Spinal cord (tissue), 10 donors: ENCODE data around the gene NOL3. TPM values are rescaled to one million over a fixed set of nuclear protein-coding genes. Genes with fewer than 3 reads are reported as not detected.

Experiments used
- DNase-seq, 6 donors: peaks; one replicate each; pipeline versions ENCODE4 v3.0.0 to v3.0.0-alpha.2; 2013 to 2015; ENCODE audit warnings: low spot score in 6 of 6, low read depth in 4 of 6
- H3K27ac ChIP-seq: one replicate; pipeline ENCODE4 v1.5.1; 2013; ENCODE audit warnings: low read depth, low read length, control low read depth
- H3K27me3 ChIP-seq: one replicate; pipeline ENCODE4 v1.6.1; 2013; ENCODE audit warnings: low read length; ENCODE audit not compliant: control insufficient read depth, insufficient read depth
- H3K36me3 ChIP-seq: one replicate; pipeline ENCODE4 v1.6.1; 2013; ENCODE audit warnings: low read length; ENCODE audit not compliant: control insufficient read depth, insufficient read depth
- H3K4me1 ChIP-seq: one replicate; pipeline ENCODE4 v1.6.1; 2013; ENCODE audit warnings: low read length; ENCODE audit not compliant: control insufficient read depth, insufficient read depth
- H3K4me3 ChIP-seq: one replicate; pipeline ENCODE4 v1.5.1; 2013; ENCODE audit warnings: low read depth, low read length, control low read depth
- H3K9me3 ChIP-seq: one replicate; pipeline ENCODE4 v1.6.1; 2013; ENCODE audit warnings: low read length; ENCODE audit not compliant: control insufficient read depth, insufficient read depth
- WGBS: methylation state at CpG from one replicate; pipeline ENCODE4 v1.1.5; 2013; ENCODE audit warnings: missing lambda C conversion rate; ENCODE audit not compliant: insufficient coverage; 5-methylcytosine and 5-hydroxymethylcytosine counted together
- polyA plus RNA-seq, 2 donors: library from polyadenylated mRNA; unstranded; fragments of 120-200 nt; gene quantifications; one replicate each; pipeline ENCODE4 v1.2.1, GENCODE V29; 2013; ENCODE audit not compliant: insufficient read length in 2 of 2
- total RNA-seq, 2 donors: library from RNA; depleted of rRNA in 1 of 2; stranded (reverse); fragments of 120-200 nt in 1 of 2; fragments of >200 nt in 1 of 2; gene quantifications; one replicate each; pipeline versions ENCODE4 v1.2.3 to v1.2.4, GENCODE V29; 2013 to 2014
- donor health status: healthy.

The NOL3 gene
- total and polyA plus RNA-seq, 4 donors = 14.0 to 25.4 (median 19.1) TPM

DNA sequence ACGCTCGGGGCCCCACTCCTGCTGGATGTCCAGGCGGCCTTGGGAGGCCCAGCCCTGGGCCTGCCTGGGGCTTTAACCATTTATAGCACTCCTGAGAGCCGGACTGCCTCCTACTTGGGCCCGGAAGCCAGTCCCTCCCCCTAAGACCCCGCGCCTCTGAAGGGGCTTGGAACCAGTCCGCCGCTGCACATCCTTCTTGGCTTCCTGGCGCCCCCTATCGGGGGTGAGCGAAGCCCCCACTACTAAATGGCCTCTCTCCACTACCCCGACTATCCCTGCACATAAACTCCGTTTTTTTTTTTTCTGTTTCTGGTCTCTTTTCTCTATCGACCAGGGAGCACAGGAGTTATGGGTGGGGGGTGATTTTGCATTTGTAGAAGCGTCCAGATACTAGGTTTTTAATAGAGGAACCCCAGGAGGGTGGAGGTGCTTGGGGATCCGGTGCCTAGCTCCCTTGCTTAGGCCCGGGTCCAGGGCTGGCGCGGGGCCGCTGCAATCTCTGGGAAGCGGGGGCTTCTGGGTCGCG is 633 bp upstream of the NOL3 start:
- H3K4me3 ChIP-seq = peak overlapping the region; percentile 40
- DNase-seq = peak in 2 of 6 donors; percentile 46 to 62
- peaks cover 48% of the 10 kb centered on the region for H3K4me1 ChIP-seq
- peaks cover 75% of the 10 kb centered on the region for H3K27me3 ChIP-seq
- peaks cover 18% of the 10 kb centered on the region for H3K36me3 ChIP-seq
- 8% methylated on average over 19 of the region's 24 CpGs for WGBS
- H3K27ac ChIP-seq = peak overlapping the region; percentile 33
- no peaks in the 10 kb centered on the region for H3K9me3 ChIP-seq

DNA sequence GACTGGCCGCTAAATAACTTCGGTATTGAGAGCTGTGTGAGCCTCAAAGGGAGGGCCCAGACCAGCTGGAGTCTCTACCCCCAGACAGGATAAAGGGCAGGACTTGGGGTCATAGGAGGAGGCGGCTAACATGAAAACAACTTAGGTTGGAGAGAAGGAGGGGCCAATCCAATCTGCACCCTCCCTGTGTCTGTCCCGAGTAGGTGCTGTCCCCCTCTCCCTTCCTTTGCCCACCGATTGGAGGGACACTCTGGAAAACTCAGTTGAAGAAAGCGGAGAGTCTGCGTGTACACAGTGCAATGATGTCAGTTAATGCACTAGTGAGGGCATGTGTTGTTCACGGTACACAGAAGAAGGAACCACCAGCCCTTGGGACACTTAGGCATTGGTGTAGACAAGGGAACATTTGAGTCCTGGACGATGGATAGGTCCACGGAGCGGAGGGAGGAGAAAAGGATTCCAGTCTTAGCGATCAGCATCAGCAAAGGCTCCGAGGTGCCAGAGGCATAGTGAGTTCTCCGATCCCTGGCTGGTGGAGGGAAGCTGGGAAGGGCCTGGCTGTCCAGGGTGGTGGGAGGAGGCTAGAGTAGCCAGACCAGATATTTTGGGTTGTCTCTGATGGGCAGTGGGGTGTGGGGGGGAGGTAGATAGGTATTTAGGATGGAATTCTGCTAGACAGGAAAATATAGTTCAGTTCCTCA is 761 bp downstream of the NOL3 start:
- WGBS = 33% methylated on average over 11 of the region's 14 CpGs

DNA sequence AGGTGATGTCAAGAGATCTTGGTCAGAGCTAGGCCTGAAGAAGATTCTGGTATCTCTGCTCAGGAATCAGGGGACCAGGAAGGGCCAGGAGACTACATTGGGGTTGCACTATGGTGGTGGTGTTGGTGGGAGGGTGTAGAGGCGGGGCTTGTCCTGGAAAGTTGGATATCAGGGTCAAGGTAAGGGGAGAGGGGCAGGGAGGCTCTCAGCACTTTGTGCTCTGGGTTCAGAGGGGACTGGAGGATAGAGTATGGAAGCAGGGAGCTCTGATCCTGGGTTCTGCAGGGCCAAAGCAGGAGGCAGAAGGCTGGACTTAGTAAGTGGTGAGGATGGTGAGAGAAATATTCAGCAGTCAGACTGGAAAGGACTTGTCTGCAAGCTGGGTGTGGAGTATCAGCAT is 3.0 kb downstream of the NOL3 start:
- no peaks in the 10 kb centered on the region for H3K9me3 ChIP-seq
- H3K4me3 ChIP-seq = no peak overlapping the region
- H3K36me3 ChIP-seq = peaks cover 19% of the 10 kb centered on the region
- no peak for DNase-seq
- no peak overlapping the region for H3K27ac ChIP-seq
- 56% methylated on average over 1 of the region's 1 CpG for WGBS
- peaks cover 70% of the 10 kb centered on the region for H3K4me1 ChIP-seq
- H3K27me3 ChIP-seq = peaks cover 47% of the 10 kb centered on the region

More for the DNA sequence above, 761 bp downstream of the NOL3 start:
- peaks cover 69% of the 10 kb centered on the region for H3K27me3 ChIP-seq
- peak overlapping the region; percentile 40 for H3K4me3 ChIP-seq
- DNase-seq = no peak
- H3K36me3 ChIP-seq = peaks cover 20% of the 10 kb centered on the region
- H3K4me1 ChIP-seq = peaks cover 51% of the 10 kb centered on the region
- no peaks in the 10 kb centered on the region for H3K9me3 ChIP-seq
- peak overlapping the region; percentile 57 for H3K27ac ChIP-seq

DNA sequence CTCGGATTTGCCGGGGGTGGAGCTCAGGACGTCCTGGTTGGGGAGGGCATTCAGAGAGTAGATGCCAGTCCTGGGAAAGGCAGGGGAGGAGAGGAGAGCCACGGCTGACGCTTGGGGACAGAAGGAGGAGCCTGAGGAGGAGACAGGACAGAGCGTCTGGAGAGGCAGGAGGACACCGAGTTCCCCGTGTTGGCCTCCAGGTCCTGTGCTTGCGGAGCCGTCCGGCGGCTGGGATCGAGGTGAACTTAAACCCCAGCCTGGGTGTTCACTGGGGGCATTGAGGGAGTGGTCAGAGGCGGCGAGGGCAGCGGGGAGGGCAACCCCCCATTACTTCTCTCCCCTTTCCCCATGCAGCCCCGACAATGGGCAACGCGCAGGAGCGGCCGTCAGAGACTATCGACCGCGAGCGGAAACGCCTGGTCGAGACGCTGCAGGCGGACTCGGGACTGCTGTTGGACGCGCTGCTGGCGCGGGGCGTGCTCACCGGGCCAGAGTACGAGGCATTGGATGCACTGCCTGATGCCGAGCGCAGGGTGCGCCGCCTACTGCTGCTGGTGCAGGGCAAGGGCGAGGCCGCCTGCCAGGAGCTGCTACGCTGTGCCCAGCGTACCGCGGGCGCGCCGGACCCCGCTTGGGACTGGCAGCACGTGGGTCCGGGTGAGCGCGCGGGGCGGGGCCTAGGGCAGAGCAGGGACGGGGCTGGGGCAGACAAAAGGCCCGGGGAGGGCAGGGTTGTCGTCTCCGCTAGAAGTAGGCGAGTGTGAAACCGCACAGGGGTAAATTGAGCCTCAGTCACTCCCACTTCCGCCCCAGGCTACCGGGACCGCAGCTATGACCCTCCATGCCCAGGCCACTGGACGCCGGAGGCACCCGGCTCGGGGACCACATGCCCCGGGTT is 3.7 kb downstream of the NOL3 start:
- Histone ChIP-seq H3K27ac (peak overlapping the region; percentile 25), H3K9me3 (no peaks in the 10 kb centered on the region), H3K4me3 (peak overlapping the region; percentile 37), H3K36me3 (peaks cover 21% of the 10 kb centered on the region), H3K4me1 (peaks cover 74% of the 10 kb centered on the region), H3K27me3 (peaks cover 40% of the 10 kb centered on the region)
- DNase-seq = peak in 3 of 6 donors; percentile 61 to 91 (median 83)
- under 1% methylated on average over 71 of the region's 71 CpGs for WGBS

DNA sequence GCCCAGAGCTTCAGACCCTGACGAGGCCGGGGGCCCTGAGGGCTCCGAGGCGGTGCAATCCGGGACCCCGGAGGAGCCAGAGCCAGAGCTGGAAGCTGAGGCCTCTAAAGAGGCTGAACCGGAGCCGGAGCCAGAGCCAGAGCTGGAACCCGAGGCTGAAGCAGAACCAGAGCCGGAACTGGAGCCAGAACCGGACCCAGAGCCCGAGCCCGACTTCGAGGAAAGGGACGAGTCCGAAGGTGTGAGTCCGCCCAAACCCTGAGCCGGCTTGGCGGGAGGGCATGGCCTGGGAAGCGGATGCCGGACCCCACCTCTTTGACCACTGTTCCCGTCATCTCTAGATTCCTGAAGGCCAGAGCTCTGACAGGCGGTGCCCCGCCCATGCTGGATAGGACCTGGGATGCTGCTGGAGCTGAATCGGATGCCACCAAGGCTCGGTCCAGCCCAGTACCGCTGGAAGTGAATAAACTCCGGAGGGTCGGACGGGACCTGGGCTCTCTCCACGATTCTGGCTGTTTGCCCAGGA is 4.4 kb downstream of the NOL3 start:
- 23% methylated on average over 31 of the region's 31 CpGs for WGBS
- Histone ChIP-seq H3K9me3 (no peaks in the 10 kb centered on the region), H3K36me3 (peaks cover 28% of the 10 kb centered on the region), H3K4me3 (peak overlapping the region; percentile 37), H3K27ac (no peak overlapping the region), H3K27me3 (peaks cover 33% of the 10 kb centered on the region), H3K4me1 (peaks cover 67% of the 10 kb centered on the region)
- no peak for DNase-seq

DNA sequence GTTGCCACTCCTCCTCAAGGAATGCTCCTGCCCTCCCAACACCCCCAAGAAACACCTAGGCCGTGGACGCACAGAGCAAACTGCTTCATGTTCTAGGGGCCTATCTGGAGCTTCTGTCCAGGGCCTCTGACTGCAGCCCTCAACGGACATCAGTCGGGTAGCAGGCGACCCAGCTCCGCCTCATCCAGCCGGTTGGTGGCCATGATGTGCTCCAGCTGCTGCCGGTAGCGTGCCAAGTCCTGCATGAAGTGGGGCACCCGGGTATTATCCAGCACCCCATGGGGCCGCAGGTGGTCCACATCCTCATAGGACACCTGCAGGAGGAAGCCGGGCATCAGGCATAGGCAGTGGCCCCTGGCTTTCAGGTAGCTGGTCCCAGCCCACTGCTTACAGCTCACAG is 6.3 kb downstream of the NOL3 start:
- no peak for DNase-seq
- 81% methylated on average over 12 of the region's 12 CpGs for WGBS
- Histone ChIP-seq H3K9me3 (no peaks in the 10 kb centered on the region), H3K4me1 (peaks cover 60% of the 10 kb centered on the region), H3K36me3 (peaks cover 36% of the 10 kb centered on the region), H3K4me3 (no peak overlapping the region), H3K27me3 (peaks cover 19% of the 10 kb centered on the region), H3K27ac (no peak overlapping the region)

DNA sequence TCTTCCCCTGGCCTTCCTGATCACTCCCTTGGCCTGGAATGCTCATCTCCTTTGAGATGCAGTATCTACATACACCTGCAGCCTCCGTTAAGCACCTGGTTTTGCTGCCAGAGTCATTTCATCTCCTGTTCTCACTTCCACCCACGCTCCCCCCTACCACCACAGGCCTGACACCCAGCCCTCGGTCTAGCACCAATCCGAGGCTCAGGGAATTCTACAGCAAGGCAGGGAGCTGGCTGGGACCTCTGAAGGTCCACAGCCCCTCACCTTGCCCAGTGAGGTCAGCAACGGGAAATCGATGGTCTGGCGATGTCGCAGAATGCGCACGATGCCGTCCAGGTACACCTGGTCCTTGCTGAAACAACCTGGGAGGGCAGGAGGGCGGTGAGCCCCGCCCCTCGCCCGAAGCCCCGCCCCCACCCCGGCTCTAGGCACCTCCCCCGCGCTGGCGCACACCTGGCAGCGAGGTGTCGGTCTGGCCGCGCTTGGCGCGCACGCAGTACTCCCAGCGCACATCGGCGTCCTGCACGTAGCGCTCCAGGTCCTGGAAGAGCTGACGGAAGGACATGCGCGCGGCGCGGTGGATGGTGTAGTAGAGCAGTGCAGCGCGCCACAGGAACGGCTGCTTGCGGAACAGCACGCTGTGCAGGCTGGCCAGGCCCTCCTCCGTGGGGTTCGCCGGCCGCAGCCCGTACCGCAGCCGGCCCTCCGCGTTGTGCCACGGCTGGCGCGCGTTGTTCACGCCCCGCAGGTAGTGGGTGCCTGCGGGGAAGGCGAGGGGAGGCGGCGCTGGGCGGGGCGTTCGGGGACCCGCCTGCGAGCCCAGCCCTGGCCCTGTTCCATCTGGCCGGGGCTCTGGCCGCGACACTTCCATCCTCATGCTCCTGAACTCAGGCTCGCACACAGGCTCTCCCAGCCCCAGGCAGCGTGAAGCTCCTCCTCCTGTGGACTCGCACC is 7.7 kb downstream of the NOL3 start:
- 11% methylated on average over 72 of the region's 73 CpGs for WGBS
- Histone ChIP-seq H3K27me3 (peaks cover 17% of the 10 kb centered on the region), H3K4me1 (peaks cover 61% of the 10 kb centered on the region), H3K27ac (no peak overlapping the region), H3K9me3 (no peaks in the 10 kb centered on the region), H3K4me3 (peak overlapping the region; percentile 18), H3K36me3 (peaks cover 36% of the 10 kb centered on the region)
- peak in 2 of 6 donors; percentile 71 to 87 for DNase-seq

DNA sequence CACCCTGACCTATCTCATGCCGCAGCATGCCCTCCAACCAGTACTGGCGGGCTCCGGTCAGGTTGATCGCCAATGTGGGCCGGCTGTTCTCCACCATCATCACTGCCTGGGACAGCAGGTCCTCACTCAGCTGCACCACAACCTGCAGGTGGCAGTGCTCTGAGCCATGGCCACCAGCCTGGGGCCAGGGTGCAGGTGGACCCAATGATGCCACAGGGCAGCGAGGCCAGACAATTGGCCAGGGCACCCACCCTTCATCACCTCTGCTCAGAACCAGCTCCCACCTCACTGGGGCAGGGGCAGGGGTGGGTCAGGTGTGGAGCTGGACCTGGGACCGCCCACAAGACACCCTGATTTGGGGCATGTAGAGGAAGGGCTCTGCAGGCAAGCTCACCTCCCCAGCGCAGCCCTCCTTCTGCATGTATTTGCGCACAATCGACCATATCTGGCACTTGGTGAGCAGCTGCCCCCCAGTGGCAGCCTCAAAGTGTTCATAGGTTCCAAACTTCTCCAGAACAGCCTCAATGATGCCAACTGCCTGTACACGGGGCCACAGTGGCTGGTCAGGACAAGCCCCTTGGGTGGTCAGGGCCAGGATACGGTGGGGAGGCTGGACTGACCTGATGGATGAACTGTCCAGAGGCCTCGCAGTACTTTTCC is 9.2 kb downstream of the NOL3 start:
- peaks cover 8% of the 10 kb centered on the region for H3K27me3 ChIP-seq
- DNase-seq = no peak
- 90% methylated on average over 11 of the region's 13 CpGs for WGBS
- H3K4me1 ChIP-seq = peaks cover 57% of the 10 kb centered on the region
- H3K4me3 ChIP-seq = no peak overlapping the region
- H3K36me3 ChIP-seq = peaks cover 36% of the 10 kb centered on the region
- H3K27ac ChIP-seq = no peak overlapping the region
- H3K9me3 ChIP-seq = no peaks in the 10 kb centered on the region
